NCI-H1092 treated with DMSO at 0.1 percent for 48 hours (cell line): ENCODE measurements around the gene TUBD1.
"Not testable (repeated sequence)": the region's sequence is repeated elsewhere in the genome, so short reads cannot be mapped to it uniquely, and the experiment has no call there.

Source experiments
- DNase-seq: peaks from one replicate; lab custom pipeline; 2025; lab: John Stamatoyannopoulos, UW

The TUBD1 gene

GRCh38 chr17:59844884-59845594 lies 47.7 kb downstream of the TUBD1 start:
- DNase-seq: peak; percentile 45

- DNase-seq: no peak
Measured at GRCh38 chr17:59842901-59843652, 49.7 kb downstream of the TUBD1 start.

GRCh38 chr17:59841882-59842263 lies 50.9 kb downstream of the TUBD1 start:
- not testable (repeated sequence) for DNase-seq

- not testable (repeated sequence) for DNase-seq
Measured at GRCh38 chr17:59841091-59841881, 51.5 kb downstream of the TUBD1 start.

GRCh38 chr17:59840329-59841090 lies 52.2 kb downstream of the TUBD1 start:
- no peak for DNase-seq

- no peak for DNase-seq
Measured at GRCh38 chr17:59839651-59840328, 53.0 kb downstream of the TUBD1 start.

GRCh38 chr17:59838052-59838916 lies 54.5 kb downstream of the TUBD1 start:
- DNase-seq: no peak

- no peak for DNase-seq
Measured at GRCh38 chr17:59837308-59838051, 55.3 kb downstream of the TUBD1 start.

- no peak for DNase-seq
Measured at GRCh38 chr17:59832883-59833379, 59.8 kb downstream of the TUBD1 start.

- no peak for DNase-seq
Measured at GRCh38 chr17:59830846-59831486, 61.8 kb downstream of the TUBD1 start.

GRCh38 chr17:59830007-59830630 lies 62.6 kb downstream of the TUBD1 start:
- no peak for DNase-seq

GRCh38 chr17:59829217-59830006 lies 63.3 kb downstream of the TUBD1 start:
- DNase-seq: peak; percentile 77

- not testable (repeated sequence) for DNase-seq
Measured at GRCh38 chr17:59828819-59829216, 63.9 kb downstream of the TUBD1 start.

GRCh38 chr17:59828478-59828760 lies 64.3 kb downstream of the TUBD1 start:
- no peak for DNase-seq

GRCh38 chr17:59827721-59828477 lies 64.8 kb downstream of the TUBD1 start:
- no peak for DNase-seq

GRCh38 chr17:59826706-59827453 lies 65.9 kb downstream of the TUBD1 start:
- no peak for DNase-seq
